Left ventricle myocardium inferior (tissue), 1 donor: ENCODE results near the gene MED28. TPM values are rescaled to one million over a fixed set of nuclear protein-coding genes. Genes with fewer than 3 reads are reported as not detected.
A peak's percentile ranks its signal among the peaks of the same experiment; 100 is the strongest.

Experiments
- DNase-seq: peaks from one replicate; pipeline ENCODE4 v3.0.0-alpha.2; 2020
- H3K27ac ChIP-seq: fragments of 200-600 bp; replicated peaks from 2 replicates; pipeline ENCODE4 v1.8.0; 2021
- H3K27me3 ChIP-seq: fragments of 200-600 bp; 2 replicates; pipeline ENCODE4 v1.8.0; 2021; ENCODE audit warnings: low read depth
- H3K36me3 ChIP-seq: fragments of 200-600 bp; 2 replicates; pipeline ENCODE4 v1.8.0; 2021
- H3K4me1 ChIP-seq: fragments of 200-600 bp; 2 replicates; pipeline ENCODE4 v1.8.0; 2021
- H3K4me3 ChIP-seq: fragments of 200-600 bp; 2 replicates; pipeline ENCODE4 v1.8.0; 2021; ENCODE audit warnings: mild to moderate bottlenecking, moderate library complexity
- H3K9me3 ChIP-seq: fragments of 200-600 bp; replicated peaks from 2 replicates; pipeline ENCODE4 v1.8.0; 2021
- CTCF ChIP-seq: fragments of 200-600 bp; IDR thresholded peaks from 2 replicates; pipeline ENCODE4 v1.8.0; 2021; ENCODE audit warnings: antibody characterized with exemption, mild to moderate bottlenecking, borderline replicate concordance
- intact Hi-C: fragments of 100-400 bp; cut with micrococcal nuclease; formaldehyde crosslinking; loops from one replicate; pipeline ENCODE4 v1.11.0; 2022
- total RNA-seq: library from RNA; stranded (reverse); fragmentation: NEBNext Ultra II Directional; extraction: Animal tissue kit (Norgen Biotek cat#: 25700); gene quantifications from one replicate; pipeline ENCODE4 v1.2.1, GENCODE V29; 2021
- donor health status: DM: no; HTN: yes; CAD: no; lungs with severe emphysema.

Gene MED28
- total RNA-seq, 1 donor from 2014 or later = 18.1 TPM

GRCh38 chr4:17633600-17633999 lies 19.2 kb downstream of the MED28 start:
- intact Hi-C loops = no loop called here
- Histone ChIP-seq H3K27ac (no peak overlapping the region), H3K4me3 (no peak overlapping the region), H3K36me3 (peaks cover 68% of the 10 kb centered on the region), H3K27me3 (no peaks in the 10 kb centered on the region), H3K9me3 (no peaks in the 10 kb centered on the region), H3K4me1 (peaks cover 4% of the 10 kb centered on the region)
- no peak for DNase-seq
- TF ChIP-seq CTCF = no peak

- Histone ChIP-seq H3K36me3 (peaks cover 53% of the 10 kb centered on the region), H3K4me1 (peaks cover 4% of the 10 kb centered on the region), H3K27ac (no peak overlapping the region), H3K27me3 (no peaks in the 10 kb centered on the region), H3K4me3 (no peak overlapping the region), H3K9me3 (no peaks in the 10 kb centered on the region)
- intact Hi-C loops = no loop called here
- no peak for DNase-seq
- no peak for TF ChIP-seq CTCF
Observed at GRCh38 chr4:17635056-17635455, 20.6 kb downstream of the MED28 start.

- Histone ChIP-seq H3K27ac (no peak overlapping the region), H3K36me3 (peaks cover 41% of the 10 kb centered on the region), H3K4me3 (no peak overlapping the region), H3K4me1 (peaks cover 4% of the 10 kb centered on the region), H3K9me3 (no peaks in the 10 kb centered on the region), H3K27me3 (no peaks in the 10 kb centered on the region)
- intact Hi-C loops = loop anchor here (2.0 kb wide), 1 partner anchor 88 kb away; no protein-coding TSS in a partner anchor
- DNase-seq = no peak
- no peak for TF ChIP-seq CTCF
Observed at GRCh38 chr4:17636341-17636695, 21.9 kb downstream of the MED28 start.

- peak; percentile 95 for TF ChIP-seq CTCF
- intact Hi-C loops = loop anchor here (2.0 kb wide), 1 partner anchor 88 kb away; no protein-coding TSS in a partner anchor
- Histone ChIP-seq H3K4me3 (no peak overlapping the region), H3K9me3 (no peaks in the 10 kb centered on the region), H3K36me3 (peaks cover 34% of the 10 kb centered on the region), H3K27me3 (no peaks in the 10 kb centered on the region), H3K27ac (no peak overlapping the region), H3K4me1 (peaks cover 4% of the 10 kb centered on the region)
- DNase-seq = peak; percentile 69
Observed at GRCh38 chr4:17636696-17637622, 22.5 kb downstream of the MED28 start.

- DNase-seq = no peak
- TF ChIP-seq CTCF = no peak
- intact Hi-C loops = no loop called here
Observed at GRCh38 chr4:17639136-17639535, 24.7 kb downstream of the MED28 start.

More at GRCh38 chr4:17639136-17639535, 24.7 kb downstream of the MED28 start:
- Histone ChIP-seq H3K36me3 (peaks cover 12% of the 10 kb centered on the region), H3K27ac (no peak overlapping the region), H3K27me3 (no peaks in the 10 kb centered on the region), H3K9me3 (no peaks in the 10 kb centered on the region), H3K4me3 (no peak overlapping the region), H3K4me1 (peaks cover 4% of the 10 kb centered on the region)
